ENCODE data around the gene NCAPH2. TPM values are rescaled to one million over a fixed set of nuclear protein-coding genes. Genes with fewer than 3 reads are reported as not detected.
A peak's percentile ranks its signal among the peaks of the same experiment; 100 is the strongest.

Gene NCAPH2
- total and polyA plus RNA-seq, 2 of the 13 experiments (the other 11 are each of a cell fraction or from before 2014, with no cell fraction given) = 28.1 to 64.4 TPM

GRCh38 chr22:50529897-50530579, 22.0 kb downstream of the NCAPH2 start, which contains the start of gene TYMP (continued):
- TF ChIP-seq ZBTB46 (CRISPR knock-in tag; IDR thresholded peaks at IDR 0.05; ENCODE audit: borderline replicate concordance) (peak; percentile 20; the same call in 1 of the 2 replicates), ZNF318 (CRISPR knock-in tag; IDR thresholded peaks at IDR 0.05) (peak; percentile 57), ZNF362 (CRISPR knock-in tag; IDR thresholded peaks at IDR 0.05; ENCODE audit: borderline replicate concordance) (0 out of 2 replicates have a peak, but pooled peaks have one; percentile 48), SP1 (IDR thresholded peaks at IDR 0.05) (no peak), SP1 (CRISPR knock-in tag; IDR thresholded peaks at IDR 0.05) (peak; percentile 55; the same call in 1 of the 2 replicates), YY1 (IDR thresholded peaks at IDR 0.05; ENCODE audit: insufficient read depth, insufficient replicate concordance, low read depth, low read length) (no peak), SMARCC2 (IDR thresholded peaks at IDR 0.05) (no peak), GRHL1 (CRISPR knock-in tag; conservative IDR thresholded peaks at IDR 0.05) (no peak), SMARCE1 (IDR thresholded peaks at IDR 0.05; ENCODE audit: borderline replicate concordance) (no peak), MAX (IDR thresholded peaks at IDR 0.05) (peak; percentile 91), REXO4 (CRISPR knock-in tag; IDR thresholded peaks at IDR 0.05; ENCODE audit: borderline replicate concordance) (peak; percentile 57; the same call in 1 of the 2 replicates), ZFYVE20 (CRISPR knock-in tag; IDR thresholded peaks at IDR 0.05; ENCODE audit: borderline replicate concordance, low read depth) (0 out of 2 replicates have a peak, but pooled peaks have one; percentile 37), NRL (CRISPR knock-in tag; IDR thresholded peaks at IDR 0.05; ENCODE audit: borderline replicate concordance) (no peak), BRD4 (CRISPR knock-in tag; IDR thresholded peaks at IDR 0.05) (peak; percentile 92), MAF1 (CRISPR knock-in tag; IDR thresholded peaks at IDR 0.05; ENCODE audit: borderline replicate concordance) (0 out of 2 replicates have a peak, but pooled peaks have one; percentile 28)

Data from HepG2 (cell line).